IPS DF 4.7 (cell line): Measurements from ENCODE around the gene EP400.
"Not testable (repeated sequence)": the region's sequence is repeated elsewhere in the genome, so short reads cannot be mapped to it uniquely, and the experiment has no call there.

Experiments used
- DNase-seq: peaks from one replicate; pipeline ENCODE4 v3.0.0-alpha.2; 2013; ENCODE audit warnings: low spot score; ENCODE audit errors: extremely low read depth

The EP400 gene

GRCh38 chr12:131950182-131950913 is 606 bp downstream of the EP400 start:
- DNase-seq = no peak

- not testable (repeated sequence) for DNase-seq
Observed at GRCh38 chr12:131953810-131954209, 4.1 kb downstream of the EP400 start.

GRCh38 chr12:131954460-131954859 is 4.7 kb downstream of the EP400 start:
- not testable (repeated sequence) for DNase-seq

GRCh38 chr12:131959116-131959515 is 9.4 kb downstream of the EP400 start:
- DNase-seq = no peak

GRCh38 chr12:131959641-131960589 is 10.2 kb downstream of the EP400 start:
- DNase-seq = no peak

GRCh38 chr12:131960590-131961325 is 11.0 kb downstream of the EP400 start:
- not testable (repeated sequence) for DNase-seq

- not testable (repeated sequence) for DNase-seq
Observed at GRCh38 chr12:131961328-131961727, 11.6 kb downstream of the EP400 start.

GRCh38 chr12:131962069-131962468 is 12.3 kb downstream of the EP400 start:
- DNase-seq = no peak

- no peak for DNase-seq
Observed at GRCh38 chr12:131963381-131963780, 13.6 kb downstream of the EP400 start.

- no peak for DNase-seq
Observed at GRCh38 chr12:131965073-131965472, 15.3 kb downstream of the EP400 start.

GRCh38 chr12:131971226-131971625 is 21.5 kb downstream of the EP400 start:
- no peak for DNase-seq

- no peak for DNase-seq
Observed at GRCh38 chr12:131975228-131975627, 25.5 kb downstream of the EP400 start.

GRCh38 chr12:131979606-131980005 is 29.9 kb downstream of the EP400 start:
- no peak for DNase-seq

- no peak for DNase-seq
Observed at GRCh38 chr12:131980263-131980662, 30.5 kb downstream of the EP400 start.

GRCh38 chr12:131981388-131981787 is 31.6 kb downstream of the EP400 start:
- no peak for DNase-seq

- DNase-seq = no peak
Observed at GRCh38 chr12:131982041-131982440, 32.3 kb downstream of the EP400 start.

- no peak for DNase-seq
Observed at GRCh38 chr12:131983026-131983425, 33.3 kb downstream of the EP400 start.

GRCh38 chr12:131983554-131983953 is 33.8 kb downstream of the EP400 start:
- DNase-seq = no peak

- no peak for DNase-seq
Observed at GRCh38 chr12:131984334-131984733, 34.6 kb downstream of the EP400 start.

- not testable (repeated sequence) for DNase-seq
Observed at GRCh38 chr12:131985510-131985875, 35.8 kb downstream of the EP400 start.

- no peak for DNase-seq
Observed at GRCh38 chr12:131986361-131986760, 36.6 kb downstream of the EP400 start.

GRCh38 chr12:131986910-131987309 is 37.2 kb downstream of the EP400 start:
- no peak for DNase-seq
